HepG2 (cell line): ENCODE results near the gene MYO3B. TPM values are rescaled to one million over a fixed set of nuclear protein-coding genes. Genes with fewer than 3 reads are reported as not detected.

ENCODE experiments used
- IRF2 ChIP-seq: IDR thresholded peaks from 2 replicates; pipeline ENCODE4 v1.6.1; 2018; ENCODE audit warnings: missing genetic modification reagents, missing compliant biosample characterization
- MAFG ChIP-seq: sonication (generic); formaldehyde crosslinking; IDR thresholded peaks from 2 replicates; pipeline ENCODE4 v1.5.1; 2020; ENCODE audit warnings: mild to moderate bottlenecking, missing genetic modification reagents
- MZF1 ChIP-seq: sonication (generic); formaldehyde crosslinking; IDR thresholded peaks from 2 replicates; pipeline ENCODE4 v1.8.1; 2023; ENCODE audit warnings: mild to moderate bottlenecking, missing genetic modification reagents, borderline replicate concordance
- SALL1 ChIP-seq: sonication (generic); formaldehyde crosslinking; IDR thresholded peaks from 2 replicates; pipeline ENCODE4 v1.8.0; 2022; ENCODE audit warnings: mild to moderate bottlenecking, missing genetic modification reagents
- SOX5 ChIP-seq: IDR thresholded peaks from 2 replicates; pipeline ENCODE4 v1.6.1; 2016; ENCODE audit warnings: borderline replicate concordance
- TBX2 ChIP-seq: sonication (generic); formaldehyde crosslinking; IDR thresholded peaks from 2 replicates; pipeline ENCODE4 v1.5.0; 2020; ENCODE audit warnings: missing genetic modification reagents, mild to moderate bottlenecking, borderline replicate concordance
- ZMYM2 ChIP-seq: sonication (generic); formaldehyde crosslinking; IDR thresholded peaks from 2 replicates; pipeline ENCODE4 v1.8.0; 2022; ENCODE audit warnings: mild to moderate bottlenecking, missing genetic modification reagents
- ZNF138 ChIP-seq: sonication (generic); formaldehyde crosslinking; IDR thresholded peaks from 2 replicates; pipeline ENCODE4 v1.5.0; 2020; ENCODE audit warnings: mild to moderate bottlenecking, low read depth, missing genetic modification reagents
- ZNF670 ChIP-seq: sonication (generic); formaldehyde crosslinking; IDR thresholded peaks from 2 replicates; pipeline ENCODE4 v1.8.0; 2022; ENCODE audit warnings: mild to moderate bottlenecking, missing genetic modification reagents, borderline replicate concordance
- ZNF83 ChIP-seq: sonication (generic); formaldehyde crosslinking; IDR thresholded peaks from 2 replicates; pipeline ENCODE4 v1.4.0; 2020; ENCODE audit warnings: missing genetic modification reagents, mild to moderate bottlenecking, borderline replicate concordance
- polyA plus RNA-seq, 8 experiments: library from polyadenylated mRNA; depleted of rRNA in 3 of 8; stranded (reverse) in 7 of 8; unstranded in 1 of 8; fragments of >200 nt; fragmentation: Illumina TruSeq in 4 of 8; extraction: Trizol in 4 of 8; gene quantifications; 2 replicates each; pipeline versions ENCODE4 v1.2.1 to v1.2.3, GENCODE V29; 2011 to 2016; ENCODE audit warnings: low read depth in 4 of 8, missing spikeins in 1 of 8, mixed read lengths in 1 of 8; ENCODE audit not compliant: insufficient read depth in 1 of 8
- total RNA-seq, 5 experiments: library from RNA; depleted of rRNA; stranded (reverse); fragments of >200 nt; fragmentation: Illumina TruSeq; extraction: Trizol; gene quantifications; 2 replicates each; pipeline ENCODE4 v1.2.3, GENCODE V29; 2016; ENCODE audit warnings: low read depth in 1 of 5
- TF ChIP-seq, protein P1 (sequence below), 2 experiments: fragments of 450-650 bp in 1 of 2; sonication (generic) in 1 of 2; formaldehyde crosslinking; IDR thresholded peaks; 2 replicates each; pipeline versions ENCODE4 v1.5.0 to v1.8.0; 2020 to 2022; ENCODE audit warnings: mild to moderate bottlenecking in 1 of 2, missing genetic modification reagents in 1 of 2
- TF ChIP-seq, protein P2 (sequence below): sonication (generic); formaldehyde crosslinking; IDR thresholded peaks from 2 replicates; pipeline ENCODE4 v1.4.0; 2020; ENCODE audit warnings: missing genetic modification reagents, low read depth, mild to moderate bottlenecking, borderline replicate concordance
- TF ChIP-seq, protein P3 (sequence below): sonication (generic); formaldehyde crosslinking; IDR thresholded peaks from 2 replicates; pipeline ENCODE4 v1.4.0; 2020; ENCODE audit warnings: low read depth, mild to moderate bottlenecking, missing genetic modification reagents
- TF ChIP-seq, protein P4 (sequence below): sonication (generic); formaldehyde crosslinking; IDR thresholded peaks from 2 replicates; pipeline ENCODE4 v1.4.0; 2020; ENCODE audit warnings: mild to moderate bottlenecking, missing genetic modification reagents
- TF ChIP-seq, protein P5 (sequence below): sonication (generic); formaldehyde crosslinking; IDR thresholded peaks from 2 replicates; pipeline ENCODE4 v1.5.0; 2020; ENCODE audit warnings: missing genetic modification reagents, mild to moderate bottlenecking, borderline replicate concordance
- TF ChIP-seq, protein P6 (sequence below): sonication (generic); formaldehyde crosslinking; IDR thresholded peaks from 2 replicates; pipeline ENCODE4 v1.8.1; 2023; ENCODE audit warnings: missing genetic modification reagents, inconsistent platforms, borderline replicate concordance
- TF ChIP-seq, protein P7 (sequence below): sonication (generic); formaldehyde crosslinking; IDR thresholded peaks from 2 replicates; pipeline ENCODE4 v1.4.0; 2020; ENCODE audit warnings: missing genetic modification reagents
- TF ChIP-seq, protein P8 (sequence below): sonication (generic); formaldehyde crosslinking; IDR thresholded peaks from 2 replicates; pipeline ENCODE4 v1.4.0; 2020; ENCODE audit warnings: mild to moderate bottlenecking, missing genetic modification reagents, borderline replicate concordance

MYO3B gene
- total and polyA plus RNA-seq, 2 of the 13 experiments (the other 11 are each of a cell fraction or from before 2014, with no cell fraction given): 0.01 TPM; not detected in 1

DNA sequence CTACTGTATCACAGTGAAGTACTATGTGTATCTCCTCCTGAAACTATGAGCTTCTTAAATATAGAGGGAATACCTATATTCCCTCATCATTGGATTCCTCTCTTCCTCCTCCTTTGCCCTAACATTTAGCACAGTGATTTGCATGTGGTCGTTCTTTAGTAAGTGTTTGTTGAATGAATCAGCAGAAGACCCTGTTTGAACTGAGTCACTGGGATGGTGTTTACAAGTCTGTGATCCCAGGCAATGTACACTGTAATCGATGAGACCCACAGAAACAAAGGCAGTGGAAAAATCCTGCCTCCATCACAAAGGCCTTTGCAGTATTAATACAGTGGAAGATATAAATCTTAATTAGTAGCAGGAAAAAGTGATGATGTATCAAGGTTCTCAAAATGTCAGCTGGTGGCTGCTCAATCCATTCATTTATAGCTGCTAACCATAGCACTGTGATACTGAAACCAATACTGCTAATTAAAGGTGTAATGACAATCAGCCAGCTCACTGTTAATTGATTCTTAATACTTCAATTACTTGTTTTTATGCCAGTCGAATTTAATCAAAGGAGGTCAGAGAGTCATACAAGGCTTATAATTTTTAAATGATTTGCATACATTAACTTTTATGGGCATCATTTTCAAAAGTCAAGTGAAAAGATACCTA lies 20.8 kb upstream of the MYO3B start (continued):
- TF ChIP-seq, protein P1, sequence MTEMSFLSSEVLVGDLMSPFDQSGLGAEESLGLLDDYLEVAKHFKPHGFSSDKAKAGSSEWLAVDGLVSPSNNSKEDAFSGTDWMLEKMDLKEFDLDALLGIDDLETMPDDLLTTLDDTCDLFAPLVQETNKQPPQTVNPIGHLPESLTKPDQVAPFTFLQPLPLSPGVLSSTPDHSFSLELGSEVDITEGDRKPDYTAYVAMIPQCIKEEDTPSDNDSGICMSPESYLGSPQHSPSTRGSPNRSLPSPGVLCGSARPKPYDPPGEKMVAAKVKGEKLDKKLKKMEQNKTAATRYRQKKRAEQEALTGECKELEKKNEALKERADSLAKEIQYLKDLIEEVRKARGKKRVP (CRISPR knock-in tag; IDR thresholded peaks at IDR 0.05): peak in 1 of 2 experiments; percentile 47; a peak in 1 of 4 replicates
- no peak for TF ChIP-seq MAFG (CRISPR knock-in tag)
- TF ChIP-seq, protein P2, sequence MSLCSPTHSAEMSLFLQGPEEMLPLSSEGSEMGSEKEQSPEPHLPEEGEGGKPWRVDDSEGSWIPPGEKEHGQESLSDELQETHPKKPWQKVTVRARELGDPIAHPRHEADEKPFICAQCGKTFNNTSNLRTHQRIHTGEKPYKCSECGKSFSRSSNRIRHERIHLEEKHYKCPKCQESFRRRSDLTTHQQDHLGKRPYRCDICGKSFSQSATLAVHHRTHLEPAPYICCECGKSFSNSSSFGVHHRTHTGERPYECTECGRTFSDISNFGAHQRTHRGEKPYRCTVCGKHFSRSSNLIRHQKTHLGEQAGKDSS (CRISPR knock-in tag): no peak
- peak; percentile 33; the same call in 1 of the 2 replicates for TF ChIP-seq SALL1
- TF ChIP-seq SOX5: peak; percentile 76; the same call in 1 of the 2 replicates
- TF ChIP-seq, protein P3, sequence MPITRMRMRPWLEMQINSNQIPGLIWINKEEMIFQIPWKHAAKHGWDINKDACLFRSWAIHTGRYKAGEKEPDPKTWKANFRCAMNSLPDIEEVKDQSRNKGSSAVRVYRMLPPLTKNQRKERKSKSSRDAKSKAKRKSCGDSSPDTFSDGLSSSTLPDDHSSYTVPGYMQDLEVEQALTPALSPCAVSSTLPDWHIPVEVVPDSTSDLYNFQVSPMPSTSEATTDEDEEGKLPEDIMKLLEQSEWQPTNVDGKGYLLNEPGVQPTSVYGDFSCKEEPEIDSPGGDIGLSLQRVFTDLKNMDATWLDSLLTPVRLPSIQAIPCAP (CRISPR knock-in tag): no peak
- TF ChIP-seq ZNF83 (CRISPR knock-in tag): no peak
- peak; percentile 72; the same call in 1 of the 2 replicates for TF ChIP-seq IRF2 (CRISPR knock-in tag)
- TF ChIP-seq ZNF670: peak; percentile 68; the same call in 1 of the 2 replicates
- no peak for TF ChIP-seq ZMYM2 (CRISPR knock-in tag)
- TF ChIP-seq, protein P4, sequence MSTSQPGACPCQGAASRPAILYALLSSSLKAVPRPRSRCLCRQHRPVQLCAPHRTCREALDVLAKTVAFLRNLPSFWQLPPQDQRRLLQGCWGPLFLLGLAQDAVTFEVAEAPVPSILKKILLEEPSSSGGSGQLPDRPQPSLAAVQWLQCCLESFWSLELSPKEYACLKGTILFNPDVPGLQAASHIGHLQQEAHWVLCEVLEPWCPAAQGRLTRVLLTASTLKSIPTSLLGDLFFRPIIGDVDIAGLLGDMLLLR: no peak
- no peak for TF ChIP-seq TBX2 (CRISPR knock-in tag)
- no peak for TF ChIP-seq MZF1
- TF ChIP-seq, protein P5, sequence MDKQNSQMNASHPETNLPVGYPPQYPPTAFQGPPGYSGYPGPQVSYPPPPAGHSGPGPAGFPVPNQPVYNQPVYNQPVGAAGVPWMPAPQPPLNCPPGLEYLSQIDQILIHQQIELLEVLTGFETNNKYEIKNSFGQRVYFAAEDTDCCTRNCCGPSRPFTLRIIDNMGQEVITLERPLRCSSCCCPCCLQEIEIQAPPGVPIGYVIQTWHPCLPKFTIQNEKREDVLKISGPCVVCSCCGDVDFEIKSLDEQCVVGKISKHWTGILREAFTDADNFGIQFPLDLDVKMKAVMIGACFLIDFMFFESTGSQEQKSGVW: no peak
- TF ChIP-seq, protein P6, sequence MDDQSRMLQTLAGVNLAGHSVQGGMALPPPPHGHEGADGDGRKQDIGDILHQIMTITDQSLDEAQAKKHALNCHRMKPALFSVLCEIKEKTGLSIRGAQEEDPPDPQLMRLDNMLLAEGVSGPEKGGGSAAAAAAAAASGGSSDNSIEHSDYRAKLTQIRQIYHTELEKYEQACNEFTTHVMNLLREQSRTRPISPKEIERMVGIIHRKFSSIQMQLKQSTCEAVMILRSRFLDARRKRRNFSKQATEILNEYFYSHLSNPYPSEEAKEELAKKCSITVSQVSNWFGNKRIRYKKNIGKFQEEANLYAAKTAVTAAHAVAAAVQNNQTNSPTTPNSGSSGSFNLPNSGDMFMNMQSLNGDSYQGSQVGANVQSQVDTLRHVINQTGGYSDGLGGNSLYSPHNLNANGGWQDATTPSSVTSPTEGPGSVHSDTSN (CRISPR knock-in tag): no peak
- TF ChIP-seq, protein P7, sequence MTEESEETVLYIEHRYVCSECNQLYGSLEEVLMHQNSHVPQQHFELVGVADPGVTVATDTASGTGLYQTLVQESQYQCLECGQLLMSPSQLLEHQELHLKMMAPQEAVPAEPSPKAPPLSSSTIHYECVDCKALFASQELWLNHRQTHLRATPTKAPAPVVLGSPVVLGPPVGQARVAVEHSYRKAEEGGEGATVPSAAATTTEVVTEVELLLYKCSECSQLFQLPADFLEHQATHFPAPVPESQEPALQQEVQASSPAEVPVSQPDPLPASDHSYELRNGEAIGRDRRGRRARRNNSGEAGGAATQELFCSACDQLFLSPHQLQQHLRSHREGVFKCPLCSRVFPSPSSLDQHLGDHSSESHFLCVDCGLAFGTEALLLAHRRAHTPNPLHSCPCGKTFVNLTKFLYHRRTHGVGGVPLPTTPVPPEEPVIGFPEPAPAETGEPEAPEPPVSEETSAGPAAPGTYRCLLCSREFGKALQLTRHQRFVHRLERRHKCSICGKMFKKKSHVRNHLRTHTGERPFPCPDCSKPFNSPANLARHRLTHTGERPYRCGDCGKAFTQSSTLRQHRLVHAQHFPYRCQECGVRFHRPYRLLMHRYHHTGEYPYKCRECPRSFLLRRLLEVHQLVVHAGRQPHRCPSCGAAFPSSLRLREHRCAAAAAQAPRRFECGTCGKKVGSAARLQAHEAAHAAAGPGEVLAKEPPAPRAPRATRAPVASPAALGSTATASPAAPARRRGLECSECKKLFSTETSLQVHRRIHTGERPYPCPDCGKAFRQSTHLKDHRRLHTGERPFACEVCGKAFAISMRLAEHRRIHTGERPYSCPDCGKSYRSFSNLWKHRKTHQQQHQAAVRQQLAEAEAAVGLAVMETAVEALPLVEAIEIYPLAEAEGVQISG (CRISPR knock-in tag): no peak
- no peak for TF ChIP-seq ZNF138
- TF ChIP-seq, protein P8, sequence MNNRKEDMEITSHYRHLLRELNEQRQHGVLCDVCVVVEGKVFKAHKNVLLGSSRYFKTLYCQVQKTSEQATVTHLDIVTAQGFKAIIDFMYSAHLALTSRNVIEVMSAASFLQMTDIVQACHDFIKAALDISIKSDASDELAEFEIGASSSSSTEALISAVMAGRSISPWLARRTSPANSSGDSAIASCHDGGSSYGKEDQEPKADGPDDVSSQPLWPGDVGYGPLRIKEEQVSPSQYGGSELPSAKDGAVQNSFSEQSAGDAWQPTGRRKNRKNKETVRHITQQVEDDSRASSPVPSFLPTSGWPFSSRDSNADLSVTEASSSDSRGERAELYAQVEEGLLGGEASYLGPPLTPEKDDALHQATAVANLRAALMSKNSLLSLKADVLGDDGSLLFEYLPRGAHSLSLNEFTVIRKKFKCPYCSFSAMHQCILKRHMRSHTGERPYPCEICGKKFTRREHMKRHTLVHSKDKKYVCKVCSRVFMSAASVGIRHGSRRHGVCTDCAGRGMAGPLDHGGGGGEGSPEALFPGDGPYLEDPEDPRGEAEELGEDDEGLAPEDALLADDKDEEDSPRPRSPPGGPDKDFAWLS (CRISPR knock-in tag): no peak
